OCI-LY1 (cell line): ENCODE results near the gene URAD.

Experiments
- H2AFZ ChIP-seq: fragments of 200-600 bp; sonication (generic), shearing (Covaris generic); 2 replicates; pipeline ENCODE4 v1.6.0; 2014; ENCODE audit warnings: antibody characterized with exemption, mild to moderate bottlenecking, low read length
- H3F3A ChIP-seq: fragments of 200-600 bp; sonication (generic), shearing (Covaris generic); 2 replicates; pipeline ENCODE4 v1.6.0; 2014; ENCODE audit warnings: mild to moderate bottlenecking, antibody characterized with exemption, low read length, moderate library complexity; ENCODE audit not compliant: insufficient read depth
- H3K27ac ChIP-seq: fragments of 200-600 bp; sonication (generic); 2 replicates; pipeline ENCODE4 v1.5.1; 2014; ENCODE audit warnings: low read length, mixed run types, mild to moderate bottlenecking, low read depth; ENCODE audit not compliant: poor library complexity, severe bottlenecking
- H3K27me3 ChIP-seq: fragments of 200-600 bp; sonication (generic); 2 replicates; pipeline ENCODE4 v1.6.0; 2014; ENCODE audit warnings: antibody characterized with exemption, mild to moderate bottlenecking, low read length, moderate library complexity; ENCODE audit not compliant: insufficient read depth
- H3K36me3 ChIP-seq: fragments of 200-600 bp; sonication (generic); 2 replicates; pipeline ENCODE4 v1.6.1; 2014; ENCODE audit warnings: mild to moderate bottlenecking, antibody characterized with exemption, low read length, moderate library complexity, mixed read lengths; ENCODE audit not compliant: insufficient read depth
- H3K4me1 ChIP-seq: fragments of 200-600 bp; sonication (generic); 2 replicates; pipeline ENCODE4 v1.5.1; 2014; ENCODE audit warnings: mild to moderate bottlenecking, low read length, moderate library complexity; ENCODE audit not compliant: insufficient read depth, severe bottlenecking
- H3K4me2 ChIP-seq: fragments of 200-600 bp; sonication (generic), shearing (Covaris generic); 2 replicates; pipeline ENCODE4 v1.6.1; 2014; ENCODE audit warnings: low read length
- H3K4me3 ChIP-seq: fragments of 200-600 bp; sonication (generic); 2 replicates; pipeline ENCODE4 v1.5.1; 2014; ENCODE audit warnings: low read length, low read depth, mild to moderate bottlenecking, mixed read lengths; ENCODE audit not compliant: poor library complexity, severe bottlenecking
- H3K79me2 ChIP-seq: fragments of 200-600 bp; shearing (Covaris generic); 2 replicates; pipeline ENCODE4 v1.6.1; 2016; ENCODE audit warnings: mixed run types, low read length, mixed read lengths; ENCODE audit not compliant: insufficient read depth
- H3K9ac ChIP-seq: fragments of 200-600 bp; sonication (generic), shearing (Covaris generic); 2 replicates; pipeline ENCODE4 v1.6.1; 2014; ENCODE audit warnings: mild to moderate bottlenecking, low read length, mixed read lengths
- H3K9me2 ChIP-seq: fragments of 200-600 bp; sonication (generic), shearing (Covaris generic); 2 replicates; pipeline ENCODE4 v1.6.1; 2014; ENCODE audit warnings: low read depth, mild to moderate bottlenecking, low read length, mixed read lengths
- H3K9me3 ChIP-seq: fragments of 200-600 bp; shearing (Covaris generic); 2 replicates; pipeline ENCODE4 v1.6.1; 2014; ENCODE audit warnings: low read length, mixed read lengths
- H4K20me1 ChIP-seq: fragments of 200-600 bp; sonication (generic), shearing (Covaris generic); 2 replicates; pipeline ENCODE4 v1.6.0; 2016; ENCODE audit warnings: mild to moderate bottlenecking, low read length; ENCODE audit not compliant: insufficient read depth
- CTCF ChIP-seq: fragments of 200-600 bp; sonication (generic), shearing (Covaris generic); IDR thresholded peaks from 2 replicates; pipeline ENCODE4 v1.5.1; 2017; ENCODE audit warnings: mild to moderate bottlenecking, antibody characterized with exemption, low read length, moderate library complexity, mixed read lengths
- EZH2 ChIP-seq: fragments of 200-600 bp; sonication (generic), shearing (Covaris generic); IDR thresholded peaks from 2 replicates; pipeline ENCODE4 v1.8.0; 2017; ENCODE audit warnings: borderline replicate concordance, mixed run types, mild to moderate bottlenecking, antibody characterized with exemption, low read length, moderate library complexity, mixed read lengths

Gene URAD

GRCh38 chr13:27973961-27974662 is 14.4 kb downstream of the URAD start:
- H3K4me1 ChIP-seq, result no peaks in the 10 kb centered on the region

GRCh38 chr13:27973291-27973690 is 15.2 kb downstream of the URAD start:
- no peak overlapping the region for H3K9ac ChIP-seq
- no peaks in the 10 kb centered on the region for H3K9me3 ChIP-seq
- H4K20me1 ChIP-seq, result no peaks in the 10 kb centered on the region
- H3F3A ChIP-seq, result no peaks in the 10 kb centered on the region
- no peak overlapping the region for H3K27ac ChIP-seq
- TF ChIP-seq EZH2 (no peak), CTCF (no peak)
- H3K9me2 ChIP-seq, result no peaks in the 10 kb centered on the region
- no peaks in the 10 kb centered on the region for H3K79me2 ChIP-seq
- no peak overlapping the region for H3K4me2 ChIP-seq
- no peaks in the 10 kb centered on the region for H3K27me3 ChIP-seq
- H3K4me1 ChIP-seq, result no peaks in the 10 kb centered on the region
- no peak overlapping the region for H3K4me3 ChIP-seq
- H3K36me3 ChIP-seq, result no peaks in the 10 kb centered on the region
- no peak overlapping the region for H2AFZ ChIP-seq

More at GRCh38 chr13:27973961-27974662, 14.4 kb downstream of the URAD start:
- H3F3A ChIP-seq, result no peaks in the 10 kb centered on the region
- no peaks in the 10 kb centered on the region for H3K79me2 ChIP-seq
- no peak overlapping the region for H3K27ac ChIP-seq
- no peaks in the 10 kb centered on the region for H4K20me1 ChIP-seq
- no peaks in the 10 kb centered on the region for H3K27me3 ChIP-seq
- H3K9me2 ChIP-seq, result no peaks in the 10 kb centered on the region
- H3K9ac ChIP-seq, result no peak overlapping the region
- H3K4me2 ChIP-seq, result no peak overlapping the region
- no peak overlapping the region for H3K4me3 ChIP-seq
- no peaks in the 10 kb centered on the region for H3K36me3 ChIP-seq
- TF ChIP-seq EZH2 (no peak), CTCF (no peak)
- H2AFZ ChIP-seq, result no peak overlapping the region
- H3K9me3 ChIP-seq, result no peaks in the 10 kb centered on the region

DNA sequence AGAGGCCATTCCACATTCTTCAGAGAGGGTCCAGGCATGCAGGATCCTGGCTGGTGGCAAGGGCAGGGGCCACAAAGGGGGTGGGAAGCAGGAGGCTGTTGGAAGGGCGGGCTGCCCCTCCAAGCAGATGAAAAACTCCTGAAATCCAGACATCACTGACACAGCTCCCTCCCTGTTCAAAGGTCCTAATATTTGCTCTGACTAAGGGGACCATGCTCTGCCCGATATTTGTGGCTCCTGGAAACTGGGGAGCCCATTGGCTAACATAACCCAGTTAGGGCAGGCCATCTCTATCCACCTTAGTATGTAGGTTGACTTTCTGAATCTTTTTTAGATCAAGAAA is 16.0 kb downstream of the URAD start:
- H3K27me3 ChIP-seq, result no peaks in the 10 kb centered on the region
- H3K4me1 ChIP-seq, result no peaks in the 10 kb centered on the region

More for the DNA sequence above, 16.0 kb downstream of the URAD start:
- no peak overlapping the region for H2AFZ ChIP-seq
- no peaks in the 10 kb centered on the region for H3K36me3 ChIP-seq
- no peak for TF ChIP-seq EZH2
- no peak for TF ChIP-seq CTCF
- H3K4me3 ChIP-seq, result no peak overlapping the region
- no peaks in the 10 kb centered on the region for H3K9me2 ChIP-seq
- no peak overlapping the region for H3K4me2 ChIP-seq
- H3K9ac ChIP-seq, result no peak overlapping the region
- no peaks in the 10 kb centered on the region for H3F3A ChIP-seq
- no peak overlapping the region for H3K27ac ChIP-seq
- no peaks in the 10 kb centered on the region for H3K9me3 ChIP-seq
- H3K79me2 ChIP-seq, result no peaks in the 10 kb centered on the region
- no peaks in the 10 kb centered on the region for H4K20me1 ChIP-seq
